ENCODE data around the gene QSOX2.

QSOX2 gene

GRCh38 chr9:136169495-136169894 lies 76.1 kb downstream of the QSOX2 start:
- no peak for DNase-seq

GRCh38 chr9:136163248-136163850 lies 82.3 kb downstream of the QSOX2 start:
- DNase-seq, result no peak

GRCh38 chr9:136160995-136161610 lies 84.5 kb downstream of the QSOX2 start:
- no peak for DNase-seq

- no peak for DNase-seq
Observed at GRCh38 chr9:136160381-136160841, 85.2 kb downstream of the QSOX2 start.

- no peak for DNase-seq
Observed at GRCh38 chr9:136159851-136160250, 85.8 kb downstream of the QSOX2 start.

- DNase-seq, result no peak
Observed at GRCh38 chr9:136157477-136158265, 87.9 kb downstream of the QSOX2 start.
